Effector CD4-positive, alpha-beta T cell (primary cell): ENCODE results near the gene SERPINA1. TPM values are rescaled to one million over a fixed set of nuclear protein-coding genes. Genes with fewer than 3 reads are reported as not detected.
"Not testable (repeated sequence)": the region's sequence is repeated elsewhere in the genome, so short reads cannot be mapped to it uniquely, and the experiment has no call there.

Experiments used
- DNase-seq: peaks from one replicate; pipeline ENCODE4 v3.0.0-alpha.2; 2020
- total RNA-seq: gene quantifications from one replicate; lab custom pipeline; 2026; lab: John Stamatoyannopoulos, UW

SERPINA1 gene
- total RNA-seq = not detected

DNA sequence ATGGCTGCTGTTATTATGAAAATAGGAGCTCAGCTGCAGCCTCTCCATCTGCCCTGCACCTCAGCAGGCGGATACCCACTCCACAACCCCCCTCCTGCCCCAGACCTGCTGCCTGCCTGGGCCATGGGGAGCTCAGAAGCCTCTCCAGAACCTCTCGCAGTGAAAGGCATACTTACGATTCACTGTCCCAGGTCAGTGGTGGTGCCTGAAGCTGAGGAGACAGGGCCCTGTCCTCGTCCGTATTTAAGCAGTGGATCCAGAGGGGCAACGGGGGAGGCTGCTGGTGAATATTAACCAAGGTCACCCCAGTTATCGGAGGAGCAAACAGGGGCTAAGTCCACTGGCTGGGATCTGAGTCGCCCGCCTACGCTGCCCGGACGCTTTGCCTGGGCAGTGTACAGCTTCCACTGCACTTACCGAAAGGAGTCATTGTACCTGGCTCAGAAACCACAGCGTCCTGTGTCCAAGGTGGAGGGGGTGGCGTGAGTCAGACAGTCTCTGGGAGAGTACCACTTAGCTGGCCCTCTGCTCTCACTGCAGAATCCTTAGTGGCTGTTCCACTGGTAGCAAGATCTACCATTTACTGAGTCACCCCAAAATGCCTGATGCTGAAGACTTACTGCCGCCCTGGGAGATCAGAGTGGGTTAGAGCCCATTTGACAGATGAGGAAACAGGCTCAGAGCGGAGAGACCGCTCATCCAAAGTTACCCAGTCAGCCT, at the start of gene SERPINA1:
Gene SERPINA1, minus strand, starts transcription at position 219 of the 720 bp plus-strand sequence. CDS start 5,365 bp downstream, outside the sequence.
- no peak for DNase-seq

- DNase-seq = no peak
Measured at GRCh38 chr14:94428610-94429009, 40.2 kb upstream of the SERPINA1 start.

GRCh38 chr14:94427016-94427613, 38.7 kb upstream of the SERPINA1 start:
- no peak for DNase-seq

DNA sequence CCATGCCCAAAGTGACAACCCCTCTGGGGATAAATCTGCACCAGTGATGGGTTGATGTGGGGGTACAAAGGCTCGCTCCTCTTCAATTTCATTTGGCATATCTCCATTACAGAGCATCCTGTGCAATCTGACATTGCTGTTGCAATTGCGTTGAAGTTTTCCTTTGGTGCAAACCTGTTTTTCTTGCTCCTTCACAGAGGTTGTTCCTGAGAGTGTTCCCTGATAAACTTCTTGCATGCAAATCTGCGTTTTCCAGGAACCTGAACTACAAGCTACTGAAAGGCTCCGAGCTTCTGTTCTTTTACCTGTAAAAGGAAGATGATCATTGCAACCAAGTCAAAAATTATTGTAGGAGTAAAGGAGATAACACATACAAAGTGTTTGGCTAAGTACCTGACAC, 38.1 kb upstream of the SERPINA1 start:
- no peak for DNase-seq

- no peak for DNase-seq
Measured at GRCh38 chr14:94424371-94424770, 36.0 kb upstream of the SERPINA1 start.

GRCh38 chr14:94423453-94424056, 35.2 kb upstream of the SERPINA1 start:
- no peak for DNase-seq

DNA sequence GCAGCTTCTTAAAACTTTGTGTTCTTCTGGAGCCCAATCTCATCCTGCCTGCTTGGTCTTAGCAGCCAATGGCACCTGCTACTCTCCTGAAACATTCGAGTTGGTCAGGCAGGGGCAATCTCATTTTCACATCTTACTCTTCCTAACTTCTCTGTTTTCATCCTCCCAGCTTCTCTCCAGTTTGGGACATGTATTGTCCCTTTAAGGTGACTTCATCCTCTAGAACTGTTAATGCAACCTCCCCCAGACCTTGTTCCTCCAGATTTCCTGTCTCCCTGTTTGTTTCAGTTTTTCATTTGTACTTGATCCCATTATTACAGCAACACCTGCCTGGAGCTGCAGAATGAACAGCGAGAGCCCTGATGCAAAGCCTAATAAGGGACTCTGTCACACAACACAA, 32.9 kb upstream of the SERPINA1 start:
- DNase-seq = no peak

GRCh38 chr14:94417497-94418205, 29.2 kb upstream of the SERPINA1 start:
- DNase-seq = not testable (repeated sequence)

GRCh38 chr14:94412671-94413638, 24.6 kb upstream of the SERPINA1 start:
- DNase-seq = no peak

GRCh38 chr14:94411638-94412037, 23.2 kb upstream of the SERPINA1 start:
- no peak for DNase-seq

DNA sequence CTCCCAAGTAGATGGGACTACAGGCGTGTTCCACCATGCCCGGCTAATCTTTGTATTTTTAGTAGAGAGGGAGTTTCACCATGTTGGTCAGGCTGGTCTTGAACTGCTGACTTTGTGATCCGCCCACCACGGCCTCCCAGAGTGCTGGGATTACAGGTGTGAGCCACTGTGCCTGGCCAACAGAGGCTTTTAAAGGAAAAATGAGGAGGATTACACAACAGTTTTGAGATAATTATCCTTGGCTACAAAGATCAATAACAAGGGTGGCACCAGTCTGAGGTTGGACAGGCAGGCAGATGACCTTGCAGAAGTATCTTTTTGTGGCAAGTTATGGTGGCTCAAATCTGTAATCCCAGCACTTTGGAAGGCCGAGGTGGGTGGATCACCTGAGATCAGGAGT, 21.0 kb upstream of the SERPINA1 start:
- not testable (repeated sequence) for DNase-seq

- no peak for DNase-seq
Measured at GRCh38 chr14:94408546-94409095, 20.2 kb upstream of the SERPINA1 start.

DNA sequence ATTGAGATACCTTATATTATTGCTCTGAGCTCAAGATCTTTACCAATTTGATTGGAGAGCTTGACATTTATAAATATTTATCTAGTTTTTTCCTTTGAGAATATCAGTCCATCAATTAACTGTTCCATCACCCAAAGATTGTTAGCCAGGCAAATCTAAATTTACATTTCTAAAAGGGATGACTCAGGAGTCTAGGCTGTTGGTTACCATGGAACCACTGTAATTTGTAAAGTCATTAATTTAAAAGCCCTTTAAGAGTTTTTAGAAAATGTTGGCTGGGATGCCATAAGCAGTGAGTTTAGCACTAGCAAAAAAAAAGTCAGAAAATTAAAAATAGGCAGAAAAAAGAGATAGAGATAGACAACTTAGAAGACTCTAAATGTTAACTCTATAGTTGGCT, 19.5 kb upstream of the SERPINA1 start:
- DNase-seq = no peak

DNA sequence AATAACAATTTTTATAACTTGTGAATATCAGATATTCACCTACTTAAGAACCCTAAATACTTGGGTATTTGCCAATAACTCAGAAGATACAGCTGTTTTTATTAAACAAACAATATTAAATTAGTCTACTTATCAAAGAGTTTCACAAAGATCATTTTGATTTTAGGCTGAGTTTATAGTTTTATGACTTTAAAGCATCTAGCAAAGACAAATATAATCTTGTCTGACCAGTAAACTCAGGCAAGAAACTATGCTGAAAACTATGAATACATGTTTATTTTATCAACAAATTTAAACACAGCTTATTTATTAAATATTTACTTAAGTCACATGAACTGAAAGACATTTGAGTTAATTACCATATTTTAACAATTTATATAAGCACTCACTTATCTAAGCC, 18.5 kb upstream of the SERPINA1 start:
- no peak for DNase-seq

GRCh38 chr14:94405486-94405885, 17.1 kb upstream of the SERPINA1 start:
- DNase-seq = no peak

GRCh38 chr14:94404561-94404960, 16.2 kb upstream of the SERPINA1 start:
- DNase-seq = no peak

- DNase-seq = no peak
Measured at GRCh38 chr14:94403312-94403932, 15.0 kb upstream of the SERPINA1 start.

DNA sequence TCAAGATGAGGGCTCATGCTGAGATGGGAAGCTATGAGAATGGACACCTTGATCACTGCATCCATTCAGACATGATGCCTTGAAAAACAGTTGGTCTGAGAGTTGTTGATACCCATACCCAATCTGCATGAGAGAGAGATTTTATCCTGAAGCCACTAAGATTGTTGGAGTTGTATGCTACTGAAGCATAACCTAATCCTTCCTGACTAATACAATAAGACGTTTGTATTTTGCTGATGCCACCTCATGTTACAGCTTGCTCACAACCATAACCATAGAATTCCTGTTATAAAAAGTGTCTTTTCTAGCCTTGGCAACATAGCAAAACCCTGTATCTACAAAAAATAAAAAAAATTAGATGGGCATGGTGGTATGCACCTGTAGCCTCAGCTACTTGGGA, 12.7 kb upstream of the SERPINA1 start:
- no peak for DNase-seq

DNA sequence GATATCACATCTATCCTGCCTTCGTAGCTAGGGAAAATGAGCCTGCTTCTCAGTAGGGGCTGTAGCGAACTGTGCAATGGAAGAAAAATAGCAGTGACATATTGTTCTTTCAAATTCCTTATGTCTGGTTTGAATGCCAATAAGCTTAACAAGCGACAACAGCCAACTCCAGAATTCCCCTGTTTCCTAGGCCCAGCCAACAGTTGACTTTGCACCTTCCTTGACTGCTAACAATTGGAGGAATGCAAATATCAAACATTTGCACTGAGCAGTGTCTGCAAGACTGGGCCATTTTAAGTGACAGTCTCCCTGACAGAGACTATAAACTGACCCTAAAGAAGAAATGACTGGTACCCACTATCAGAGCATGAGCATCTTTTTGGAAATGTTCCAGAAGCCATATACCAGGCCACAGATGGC, 12.0 kb upstream of the SERPINA1 start:
- no peak for DNase-seq

DNA sequence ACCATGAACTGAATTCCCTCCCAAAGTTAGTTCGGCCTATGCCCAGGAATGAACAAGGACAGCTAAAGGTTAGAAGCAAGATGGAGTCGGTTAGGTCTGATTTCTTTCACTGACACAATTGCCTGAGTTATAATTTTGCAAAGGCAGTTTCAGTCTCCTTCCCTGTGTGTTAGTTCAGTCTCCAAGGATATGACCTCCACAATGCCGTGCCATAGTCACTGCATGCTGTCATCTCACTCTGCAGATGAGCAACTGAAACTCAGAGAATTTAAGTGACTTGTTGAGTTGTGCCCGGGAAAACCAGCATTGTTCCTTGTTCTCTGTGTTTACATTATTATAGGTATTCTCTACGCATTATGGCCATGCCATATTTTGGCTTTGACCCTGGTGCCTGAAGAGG, 10.1 kb upstream of the SERPINA1 start:
- DNase-seq = no peak

DNA sequence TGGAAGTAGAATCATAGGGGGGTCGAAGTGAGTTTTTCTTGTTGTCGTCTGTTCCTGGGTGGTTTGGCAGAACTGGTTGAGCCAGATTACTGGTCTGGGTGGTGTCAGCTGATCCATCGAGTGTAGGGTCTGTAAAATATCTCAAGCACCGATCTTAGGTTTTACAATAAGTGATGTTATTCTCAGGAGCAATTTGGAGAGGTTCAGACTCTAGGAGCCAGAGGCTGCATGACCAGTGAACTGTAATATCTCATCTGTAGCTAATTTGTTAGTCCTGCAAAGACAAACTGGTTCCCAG, 9.7 kb upstream of the SERPINA1 start:
- DNase-seq = no peak
